Lower leg skin (tissue), 4 donors: ENCODE data around the gene STRIT1. TPM values are rescaled to one million over a fixed set of nuclear protein-coding genes. Genes with fewer than 3 reads are reported as not detected.

Experiments used
- DNase-seq, 2 donors: peaks; one replicate each; pipeline ENCODE4 v3.0.0-alpha.2; 2019; ENCODE audit warnings: low spot score in 2 of 2
- H3K4me3 ChIP-seq: fragments of 200-600 bp; sonication (generic); 2 replicates; pipeline ENCODE4 v1.5.1; 2017; ENCODE audit warnings: mild to moderate bottlenecking, low read depth; ENCODE audit not compliant: poor library complexity, severe bottlenecking
- CTCF ChIP-seq, 3 donors: fragments of 450-650 bp; IDR thresholded peaks; one replicate each; pipeline ENCODE4 v1.5.1; 2016; ENCODE audit warnings: antibody characterized with exemption in 3 of 3, mild to moderate bottlenecking in 3 of 3, moderate library complexity in 2 of 3
- POLR2A ChIP-seq, 2 donors: fragments of 450-650 bp; IDR thresholded peaks; one replicate each; pipeline ENCODE4 v1.6.1; 2016 to 2017; ENCODE audit warnings: antibody characterized with exemption in 2 of 2, mild to moderate bottlenecking in 1 of 2, moderate library complexity in 1 of 2
- whole genome bisulfite sequencing, 2 donors: methylation state at CpG; one replicate each; pipeline ENCODE4 v1.1.5; 2018; 5-methylcytosine and 5-hydroxymethylcytosine counted together
- intact Hi-C: fragments of 100-400 bp; cut with DNase I; formaldehyde crosslinking; loops from one replicate; pipeline ENCODE4 v1.15.0; 2023; ENCODE audit warnings: low total_unique reads
- total RNA-seq, 4 donors: library from RNA; depleted of rRNA; stranded (reverse); fragments of >200 nt; gene quantifications; one replicate each; pipeline ENCODE4 v1.1.0, GENCODE V29; 2016

Gene STRIT1
- total RNA-seq, 4 donors from 2014 or later: 0.42 TPM; not detected in 3

- intact Hi-C loops: no loop called here
- no peak for TF ChIP-seq POLR2A (IDR thresholded peaks at IDR 0.05)
- no peak for TF ChIP-seq CTCF (IDR thresholded peaks at IDR 0.05)
- H3K4me3 ChIP-seq: no peak overlapping the region
- DNase-seq: no peak
These were observed 27.5 kb upstream of the STRIT1 start for GRCh38 chr3:155320934-155321333.

DNA sequence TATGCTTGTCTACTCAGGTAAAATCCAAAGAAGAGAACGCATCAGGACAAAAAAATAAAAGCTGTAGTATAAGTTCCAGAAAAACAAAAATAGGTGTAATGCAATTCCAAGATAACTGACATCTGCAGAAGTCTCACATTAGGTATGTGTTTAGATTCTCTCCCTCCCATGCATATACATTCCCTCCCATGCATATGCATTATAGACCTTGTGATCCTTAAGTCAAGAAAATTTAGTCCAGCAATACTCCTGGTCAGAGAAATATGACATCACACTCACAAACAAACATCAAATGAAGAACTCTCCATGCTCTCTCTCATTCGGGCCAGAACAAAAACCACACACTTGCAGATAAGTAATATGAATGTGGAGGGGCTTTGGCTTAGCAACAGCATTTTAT, 25.3 kb upstream of the STRIT1 start:
- H3K4me3 ChIP-seq: no peak overlapping the region
- intact Hi-C loops: no loop called here
- DNase-seq: no peak
- TF ChIP-seq POLR2A (IDR thresholded peaks at IDR 0.05) (no peak), CTCF (IDR thresholded peaks at IDR 0.05) (no peak)
- 65 to 94% methylated on average over 2 of the region's 2 CpGs for WGBS, 2 donors

DNA sequence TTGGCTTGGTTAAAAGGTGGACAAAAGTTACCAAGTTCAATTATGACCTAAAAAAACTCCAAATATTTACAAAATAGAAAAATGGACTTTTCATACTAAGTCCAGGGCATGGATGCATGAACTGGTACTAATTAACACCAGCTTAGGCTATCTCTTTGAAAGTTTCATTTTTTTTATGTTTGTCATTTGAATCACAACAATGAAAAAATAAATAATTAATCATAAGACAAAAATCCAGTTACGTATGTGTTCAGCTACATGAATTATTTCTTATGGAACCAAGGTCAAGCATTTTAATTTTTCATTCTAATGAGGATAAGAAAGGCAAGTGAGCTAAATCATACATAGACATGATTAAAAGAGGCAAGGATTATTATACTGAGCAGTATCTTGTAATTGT, 23.7 kb upstream of the STRIT1 start:
- intact Hi-C loops: no loop called here
- TF ChIP-seq CTCF (IDR thresholded peaks at IDR 0.05): no peak
- TF ChIP-seq POLR2A (IDR thresholded peaks at IDR 0.05): no peak
- 29 to 60% methylated on average over 1 of the region's 1 CpG for WGBS, 2 donors

DNA sequence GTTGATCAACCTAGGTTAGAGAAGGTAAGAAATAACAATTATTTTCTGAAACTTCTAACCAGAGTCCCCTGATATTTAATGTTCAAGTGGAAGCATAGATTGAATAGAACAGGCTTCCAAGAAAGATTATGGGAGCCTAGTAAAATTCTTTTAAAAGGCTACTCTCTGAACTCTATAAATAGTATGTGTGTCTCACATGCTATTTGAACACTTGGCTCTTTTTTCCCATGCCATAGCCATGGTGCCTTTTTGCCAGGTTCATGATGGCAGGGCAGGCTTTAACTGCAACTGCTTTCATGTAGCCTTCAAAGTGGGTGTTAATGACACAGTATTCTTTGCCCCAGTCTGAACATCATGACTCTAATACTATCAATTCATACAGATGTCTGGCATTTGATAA, 22.9 kb upstream of the STRIT1 start:
- DNase-seq: no peak
- intact Hi-C loops: no loop called here
- H3K4me3 ChIP-seq: no peak overlapping the region
- TF ChIP-seq POLR2A (IDR thresholded peaks at IDR 0.05) (no peak), CTCF (IDR thresholded peaks at IDR 0.05) (no peak)

More for the DNA sequence above, 23.7 kb upstream of the STRIT1 start:
- DNase-seq: no peak
- no peak overlapping the region for H3K4me3 ChIP-seq

DNA sequence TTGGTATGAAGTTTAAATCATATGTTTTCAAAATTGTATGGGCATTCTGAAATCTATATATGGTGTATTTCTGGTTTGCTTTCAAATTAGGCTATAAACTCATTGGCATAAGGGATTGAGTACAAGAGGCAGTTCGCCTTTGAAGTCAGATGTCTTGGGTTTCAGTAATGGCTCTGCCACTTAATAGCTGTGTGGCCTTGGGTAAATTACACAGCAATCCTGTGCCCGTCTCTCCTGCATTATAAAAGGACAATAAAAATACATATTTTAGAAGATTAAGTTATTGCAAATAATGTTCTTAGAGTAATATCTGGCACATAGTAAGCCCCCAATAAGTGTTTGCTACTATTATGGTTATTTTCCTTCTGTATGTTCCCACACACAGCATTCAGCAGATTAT, 20.4 kb upstream of the STRIT1 start:
- intact Hi-C loops: no loop called here
- 93 to 96% methylated on average over 2 of the region's 2 CpGs for WGBS, 2 donors
- no peak for TF ChIP-seq CTCF (IDR thresholded peaks at IDR 0.05)
- no peak for TF ChIP-seq POLR2A (IDR thresholded peaks at IDR 0.05)
- no peak overlapping the region for H3K4me3 ChIP-seq
- no peak for DNase-seq

DNA sequence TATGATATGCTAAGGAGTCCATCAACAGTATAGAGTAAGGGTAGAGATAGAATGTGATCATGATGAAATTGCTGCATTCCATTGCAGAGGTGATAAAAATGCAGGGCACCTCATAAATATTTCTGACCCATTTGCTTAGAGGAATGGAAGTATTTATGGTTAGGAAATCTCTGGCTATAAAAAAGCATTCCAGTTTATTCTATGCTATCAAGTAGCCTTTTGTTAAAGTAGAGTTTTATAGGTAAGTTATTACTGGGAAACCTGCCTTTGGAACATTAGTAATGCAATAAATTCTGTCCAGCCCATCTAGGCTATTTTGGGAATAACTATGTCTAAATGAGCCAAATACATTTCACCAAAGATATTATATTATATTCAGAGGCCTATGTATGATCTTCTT, 19.8 kb upstream of the STRIT1 start:
- H3K4me3 ChIP-seq: no peak overlapping the region
- TF ChIP-seq CTCF (IDR thresholded peaks at IDR 0.05): no peak
- no peak for TF ChIP-seq POLR2A (IDR thresholded peaks at IDR 0.05)
- DNase-seq: no peak
- intact Hi-C loops: no loop called here
